Activated T-helper 9 cell treated with anti-CD3 and anti-CD28 coated beads, Interleukin-2, amount 50 U/mL, for 16 hours (primary cell): Measurements from ENCODE around the gene ARL17B.
"Not testable (repeated sequence)": the region's sequence is repeated elsewhere in the genome, so short reads cannot be mapped to it uniquely, and the experiment has no call there.

ENCODE experiments used
- DNase-seq: peaks from one replicate; pipeline ENCODE4 v3.0.0-alpha.2; 2020; ENCODE audit warnings: low read depth

ARL17B gene

DNA sequence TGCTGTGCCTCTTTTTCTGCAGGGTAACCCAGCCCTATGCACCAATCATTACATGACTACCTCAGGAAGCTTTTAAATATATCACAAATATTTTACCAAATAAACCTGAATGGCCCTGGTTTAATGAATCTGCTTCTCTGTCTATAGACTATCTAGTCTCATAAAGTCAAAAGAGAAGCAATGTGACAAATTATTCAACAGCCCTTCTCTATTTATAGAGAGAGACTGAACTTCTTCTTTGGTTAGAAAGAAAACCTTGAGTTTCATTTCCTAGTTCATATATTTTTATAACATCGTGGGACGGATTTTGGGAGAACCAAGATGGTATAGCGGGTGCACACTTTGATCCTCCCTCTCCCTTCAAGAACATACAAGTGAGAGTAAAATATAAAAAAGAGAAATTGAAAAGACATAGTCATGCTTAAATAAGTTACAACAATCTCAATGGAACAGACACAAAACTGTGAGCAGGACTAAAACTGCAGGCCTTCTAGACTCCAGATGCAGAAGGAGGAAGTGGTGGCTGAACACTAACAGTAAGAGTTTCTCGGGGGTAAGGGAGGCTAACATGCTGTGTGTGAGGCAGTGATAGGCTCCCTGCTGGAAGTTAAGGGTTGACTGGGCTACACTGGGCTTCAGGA, 70.5 kb downstream of the ARL17B start:
- not testable (repeated sequence) for DNase-seq

- DNase-seq: not testable (repeated sequence)
Measured at GRCh38 chr17:46287587-46287986, 74.0 kb downstream of the ARL17B start.

DNA sequence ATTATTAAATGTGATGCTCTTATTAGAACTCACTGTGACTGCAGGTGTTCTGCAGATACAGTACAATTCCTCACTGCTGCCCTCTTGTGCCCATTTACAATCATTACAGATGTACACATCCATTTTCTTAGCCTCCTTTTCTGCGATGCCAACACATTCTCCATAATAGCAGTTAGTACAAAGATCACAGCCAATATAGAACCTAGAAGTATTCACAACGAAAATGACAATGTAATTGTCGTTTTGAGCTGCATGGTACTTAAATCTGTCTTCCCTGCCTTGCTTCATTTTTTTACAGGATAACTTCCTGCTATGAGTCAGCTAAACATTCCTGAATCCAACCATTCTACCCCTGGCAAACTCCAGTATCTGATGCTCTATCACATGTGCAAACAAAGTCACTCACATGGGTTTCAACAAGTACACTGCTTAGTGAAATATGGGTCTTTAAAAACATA, 74.8 kb downstream of the ARL17B start:
- not testable (repeated sequence) for DNase-seq

DNA sequence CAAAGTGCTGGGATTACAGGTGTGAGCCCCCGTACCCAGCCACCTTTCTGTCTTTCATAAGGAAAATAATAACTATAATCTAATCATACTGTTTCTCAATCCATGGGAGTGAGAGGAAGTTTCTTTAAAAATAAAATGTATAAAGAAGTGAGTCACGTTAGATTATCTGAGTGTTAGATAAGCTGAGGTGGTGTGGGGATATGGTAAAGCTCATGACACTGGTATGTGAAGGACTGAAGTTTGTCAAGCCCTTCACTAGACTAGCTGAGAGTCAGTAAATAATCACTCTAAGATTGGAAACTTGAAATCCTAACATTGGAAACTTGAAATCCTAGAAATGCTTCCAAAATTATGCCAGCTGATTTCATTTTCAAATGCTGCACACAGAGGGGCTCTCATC, 76.1 kb downstream of the ARL17B start:
- not testable (repeated sequence) for DNase-seq

DNA sequence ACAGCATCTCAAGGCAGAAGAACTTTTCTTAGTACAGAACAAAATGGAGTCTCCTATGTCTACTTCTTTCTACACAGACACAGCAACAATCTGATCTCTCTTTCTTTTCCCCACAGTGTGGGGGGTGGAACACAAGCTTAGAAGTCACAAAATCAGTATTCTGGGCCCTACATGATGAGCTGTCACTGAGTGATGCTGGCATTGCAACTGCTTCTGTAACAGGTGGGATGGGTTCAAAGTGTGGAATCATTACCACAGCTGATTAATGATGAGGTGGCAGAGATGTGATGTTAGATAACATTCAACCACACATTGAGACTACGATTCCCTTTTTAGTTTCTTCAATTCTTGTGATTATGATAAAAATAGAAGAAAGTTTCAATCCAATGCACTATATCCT, 77.1 kb downstream of the ARL17B start:
- not testable (repeated sequence) for DNase-seq

- not testable (repeated sequence) for DNase-seq
Measured at GRCh38 chr17:46282635-46283034, 78.9 kb downstream of the ARL17B start.

GRCh38 chr17:46281336-46281735, 80.2 kb downstream of the ARL17B start:
- DNase-seq: not testable (repeated sequence)

GRCh38 chr17:46276728-46277479, 84.7 kb downstream of the ARL17B start:
- DNase-seq: not testable (repeated sequence)

DNA sequence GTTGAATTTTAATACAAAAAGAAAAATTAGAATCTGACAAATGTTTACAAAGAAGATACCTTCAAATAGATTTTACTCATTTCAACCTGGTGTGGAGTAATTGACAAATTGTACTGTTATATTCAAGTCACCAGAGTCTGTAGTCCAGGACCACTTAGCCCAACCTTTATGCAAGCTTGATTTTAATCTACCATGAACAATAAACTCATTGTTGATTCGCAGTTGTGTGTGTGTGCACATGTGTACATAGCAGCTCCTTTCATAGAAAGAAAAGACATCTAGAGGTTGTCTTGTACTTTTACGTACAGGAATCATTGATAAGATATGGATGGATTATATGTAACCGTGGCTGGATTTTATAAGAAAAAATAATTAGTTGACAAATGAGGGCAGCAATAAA, 87.3 kb downstream of the ARL17B start:
- no peak for DNase-seq

- DNase-seq: no peak
Measured at GRCh38 chr17:46273541-46274236, 87.9 kb downstream of the ARL17B start.

- DNase-seq: no peak
Measured at GRCh38 chr17:46270032-46270431, 91.5 kb downstream of the ARL17B start.

DNA sequence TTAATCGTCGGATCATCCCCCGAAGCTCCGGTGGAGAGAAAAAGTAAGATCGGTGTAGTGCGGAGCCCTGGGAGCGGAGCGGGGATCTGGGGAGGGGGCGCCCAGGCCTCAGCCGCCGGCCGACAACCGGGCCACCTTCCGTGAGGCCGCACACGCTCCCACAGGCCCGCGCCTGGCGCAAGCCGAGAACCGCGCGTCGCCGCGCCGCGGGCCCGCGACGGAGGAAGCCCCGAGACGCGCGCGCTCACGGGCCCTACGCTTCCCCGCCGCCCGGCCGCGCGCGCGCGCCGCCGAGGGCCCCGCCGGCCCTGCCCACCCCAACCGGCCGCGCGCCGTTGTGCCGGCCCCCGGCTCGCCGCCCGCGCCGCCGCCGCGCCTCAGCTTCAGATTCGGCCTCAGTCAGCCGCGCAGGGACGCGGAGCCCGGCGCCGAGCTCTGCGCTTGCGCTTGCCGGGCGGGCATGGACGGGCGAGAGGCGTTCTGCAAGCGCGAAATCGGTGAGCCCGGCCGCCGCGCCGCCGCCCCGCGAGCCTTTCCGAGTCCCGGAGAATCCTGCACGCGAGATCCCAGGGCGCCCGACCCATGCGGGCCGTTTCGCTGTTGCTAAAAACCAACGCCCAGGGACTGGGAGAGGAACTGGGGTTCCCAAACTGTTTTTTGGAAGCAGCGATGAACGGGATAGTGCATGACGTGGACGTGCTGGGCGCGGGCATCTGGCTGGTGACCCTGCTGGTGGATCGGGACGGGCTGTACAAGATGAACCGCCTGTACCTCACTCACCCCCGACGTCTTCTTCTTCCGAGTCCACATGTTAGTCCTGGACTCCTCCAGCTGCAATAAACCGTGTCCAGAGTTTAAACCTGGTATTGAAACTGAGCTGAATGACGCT, 94.7 kb downstream of the ARL17B start:
- peak; percentile 74 for DNase-seq

DNA sequence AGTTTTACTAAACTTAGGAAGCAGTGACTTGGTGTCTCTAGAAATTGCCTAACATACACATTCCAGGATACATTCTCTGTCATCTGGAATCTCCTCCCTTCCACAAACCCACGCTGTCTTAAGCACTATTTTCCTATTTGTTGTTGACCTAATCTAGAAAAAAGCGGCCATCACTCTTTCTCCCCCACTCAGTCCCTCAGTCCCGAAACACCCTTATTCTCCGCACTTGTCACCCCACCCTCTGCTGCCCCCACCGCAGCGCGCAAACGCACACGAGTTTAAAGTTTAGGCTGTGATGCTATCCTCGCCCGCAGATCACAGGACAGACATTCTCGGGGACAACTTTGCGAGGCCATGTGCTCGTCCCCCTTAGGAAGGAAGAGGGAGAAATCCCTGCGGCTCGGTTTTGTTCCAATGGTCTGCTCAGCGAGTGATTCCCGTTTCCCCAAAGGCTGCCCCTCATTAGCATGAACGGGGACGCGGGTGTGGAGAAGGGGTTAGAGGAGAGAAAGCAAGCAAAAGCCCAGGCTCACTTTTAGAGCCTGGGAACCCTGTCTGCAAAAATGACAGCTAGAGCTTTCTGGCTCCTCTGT, 95.4 kb downstream of the ARL17B start:
- not testable (repeated sequence) for DNase-seq

DNA sequence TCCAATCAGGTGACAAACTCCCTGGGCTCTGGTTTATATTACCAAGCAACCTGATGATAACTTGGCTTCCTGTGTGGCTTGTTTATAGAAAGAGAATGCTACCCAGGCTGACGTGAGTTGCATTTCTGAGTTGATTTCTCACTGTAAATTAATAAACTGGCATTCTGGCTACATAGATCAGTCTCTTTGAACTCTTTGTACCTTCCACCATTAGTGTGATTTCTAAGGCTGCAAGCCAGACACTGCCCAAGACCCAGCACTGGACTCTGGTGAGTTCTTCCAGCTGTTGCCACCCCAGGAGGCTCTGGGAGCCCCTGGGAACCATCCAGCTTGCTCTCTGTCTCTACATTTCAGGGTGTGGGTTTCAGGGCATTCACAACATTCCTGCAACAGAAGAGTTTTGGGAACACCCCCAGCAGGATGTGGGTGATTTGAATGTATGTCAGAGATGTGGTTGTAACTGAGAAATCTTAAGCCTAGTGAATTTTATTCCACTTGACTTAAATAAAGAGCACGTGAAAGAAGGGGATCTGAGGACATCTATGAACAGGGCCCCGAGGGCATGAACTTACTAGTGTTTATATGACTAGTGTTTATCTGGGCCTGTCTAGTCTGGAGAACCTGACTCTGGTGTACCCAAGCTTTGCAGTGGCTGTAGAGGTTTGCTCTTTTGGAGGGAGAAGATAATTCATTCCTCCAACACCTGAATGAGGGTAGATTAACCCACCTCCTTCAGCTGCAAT, 96.9 kb downstream of the ARL17B start:
- no peak for DNase-seq

DNA sequence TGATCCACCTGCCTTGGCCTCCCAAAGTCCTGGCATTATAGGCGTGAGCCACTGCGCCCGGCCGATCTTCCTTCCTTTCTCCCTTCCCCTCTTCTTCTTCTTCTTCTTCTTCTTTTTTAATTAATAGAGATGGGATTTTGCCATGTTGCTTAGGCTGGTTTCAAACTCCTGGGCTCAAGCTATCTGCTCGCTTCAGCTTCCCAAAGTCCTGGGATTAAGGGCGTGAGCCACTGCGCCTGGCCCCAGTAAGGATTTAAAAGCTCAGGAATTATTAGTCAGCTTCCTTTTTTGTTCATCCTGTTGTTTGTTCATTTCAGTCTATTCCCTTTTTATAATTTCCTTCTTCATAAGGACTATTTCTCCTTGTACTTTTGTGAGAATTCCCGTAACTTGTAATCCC, 99.3 kb downstream of the ARL17B start:
- DNase-seq: no peak

- DNase-seq: not testable (repeated sequence)
Measured at GRCh38 chr17:46259845-46260661, 101.5 kb downstream of the ARL17B start.

- not testable (repeated sequence) for DNase-seq
Measured at GRCh38 chr17:46256369-46256768, 105.2 kb downstream of the ARL17B start.

- not testable (repeated sequence) for DNase-seq
Measured at GRCh38 chr17:46254215-46254614, 107.4 kb downstream of the ARL17B start.

DNA sequence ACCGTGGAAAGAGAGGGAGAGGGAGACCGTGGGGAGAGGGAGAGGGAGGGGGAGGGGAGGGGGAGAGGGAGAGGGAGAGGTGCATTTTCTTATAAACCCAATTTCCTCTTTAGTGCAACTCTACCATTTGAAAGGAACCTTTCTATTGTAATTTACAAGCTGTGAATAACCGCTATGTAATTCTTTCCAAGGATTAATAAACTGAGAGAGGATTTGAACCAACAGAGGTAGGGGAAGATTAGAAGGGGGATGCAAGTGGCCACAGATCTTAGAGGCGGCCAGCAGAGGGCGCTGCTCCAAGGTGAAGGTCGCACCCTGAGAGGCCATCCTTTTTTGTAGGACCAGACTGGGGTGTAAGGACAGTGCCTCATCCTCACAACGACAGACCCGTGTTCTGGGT, 107.8 kb downstream of the ARL17B start:
- peak; percentile 67 for DNase-seq

DNA sequence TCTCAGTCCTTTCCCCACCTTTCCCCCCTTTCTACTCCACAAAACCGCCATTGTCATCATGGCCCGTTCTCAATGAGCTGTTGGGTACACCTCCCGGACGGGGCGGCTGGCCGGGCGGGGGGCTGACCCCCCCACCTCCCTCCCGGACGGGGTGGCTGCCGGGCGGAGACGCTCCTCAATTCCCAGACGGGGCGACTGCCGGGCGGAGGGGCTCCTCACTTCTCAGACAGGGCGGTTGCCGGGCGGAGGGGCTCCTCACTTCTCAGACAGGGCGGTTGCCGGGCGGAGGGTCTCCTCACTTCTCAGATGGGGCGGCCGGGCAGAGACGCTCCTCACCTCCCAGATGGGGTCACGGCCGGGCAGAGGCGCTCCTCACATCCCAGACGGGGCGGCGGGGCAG, 108.8 kb downstream of the ARL17B start:
- DNase-seq: not testable (repeated sequence)
